ENCODE measurements around the gene GPRC5A.

The GPRC5A gene

GRCh38 chr12:12877153-12877768 lies 14.1 kb upstream of the GPRC5A start:
- in situ Hi-C loops (cut with MboI; ENCODE audit: low sequenced_read_pairs): no loop called here

GRCh38 chr12:12877781-12878455 lies 13.4 kb upstream of the GPRC5A start:
- no peaks in the 10 kb centered on the region for H3K27me3 ChIP-seq (ENCODE audit: low read depth)
- peak; percentile 18 to 40 for DNase-seq (ENCODE audit: low spot score in 2 of 2)
- H3K4me1 ChIP-seq: peaks cover 8% of the 10 kb centered on the region; the same call in 1 of the 2 replicates
- no peak overlapping the region for H3K4me3 ChIP-seq
- in situ Hi-C loops (cut with MboI; ENCODE audit: low sequenced_read_pairs): no loop called here
- no peaks in the 10 kb centered on the region for H3K36me3 ChIP-seq (replicated peaks)
- H3K9me3 ChIP-seq: no peaks in the 10 kb centered on the region

More at GRCh38 chr12:12877153-12877768, 14.1 kb upstream of the GPRC5A start:
- DNase-seq (ENCODE audit: low spot score in 2 of 2): no peak
- no peaks in the 10 kb centered on the region for H3K36me3 ChIP-seq (replicated peaks)
- no peaks in the 10 kb centered on the region for H3K9me3 ChIP-seq
- no peak overlapping the region for H3K4me3 ChIP-seq
- no peaks in the 10 kb centered on the region for H3K27me3 ChIP-seq (ENCODE audit: low read depth)
- H3K4me1 ChIP-seq: peaks cover 8% of the 10 kb centered on the region; the same call in 1 of the 2 replicates

- no peaks in the 10 kb centered on the region for H3K27me3 ChIP-seq (ENCODE audit: low read depth)
- DNase-seq (ENCODE audit: low spot score in 2 of 2): no peak
- H3K4me1 ChIP-seq: peaks cover 13% of the 10 kb centered on the region; the same call in 1 of the 2 replicates
- no peaks in the 10 kb centered on the region for H3K36me3 ChIP-seq (replicated peaks)
- in situ Hi-C loops (cut with MboI; ENCODE audit: low sequenced_read_pairs): no loop called here
- no peaks in the 10 kb centered on the region for H3K9me3 ChIP-seq
- no peak overlapping the region for H3K4me3 ChIP-seq
Measured at GRCh38 chr12:12880537-12880936, 10.8 kb upstream of the GPRC5A start.

GRCh38 chr12:12881151-12881909 lies 10.0 kb upstream of the GPRC5A start:
- peaks cover 13% of the 10 kb centered on the region; the same call in 1 of the 2 replicates for H3K4me1 ChIP-seq
- no peaks in the 10 kb centered on the region for H3K9me3 ChIP-seq
- no peaks in the 10 kb centered on the region for H3K27me3 ChIP-seq (ENCODE audit: low read depth)
- in situ Hi-C loops (cut with MboI; ENCODE audit: low sequenced_read_pairs): no loop called here
- H3K4me3 ChIP-seq: no peak overlapping the region
- no peaks in the 10 kb centered on the region for H3K36me3 ChIP-seq (replicated peaks)
- no peak for DNase-seq (ENCODE audit: low spot score in 2 of 2)

GRCh38 chr12:12882288-12882687 lies 9.1 kb upstream of the GPRC5A start:
- Histone ChIP-seq H3K9me3 (no peaks in the 10 kb centered on the region), H3K36me3 (replicated peaks) (no peaks in the 10 kb centered on the region), H3K4me1 (peaks cover 13% of the 10 kb centered on the region; the same call in 1 of the 2 replicates), H3K4me3 (no peak overlapping the region), H3K27me3 (ENCODE audit: low read depth) (no peaks in the 10 kb centered on the region)
- no peak for DNase-seq (ENCODE audit: low spot score in 2 of 2)
- in situ Hi-C loops (cut with MboI; ENCODE audit: low sequenced_read_pairs): no loop called here

- Histone ChIP-seq H3K27me3 (ENCODE audit: low read depth) (no peaks in the 10 kb centered on the region), H3K4me1 (peaks cover 5% of the 10 kb centered on the region; the same call in 1 of the 2 replicates), H3K9me3 (no peaks in the 10 kb centered on the region), H3K4me3 (no peak overlapping the region), H3K36me3 (replicated peaks) (no peaks in the 10 kb centered on the region)
- peak; percentile 16 to 17 for DNase-seq (ENCODE audit: low spot score in 2 of 2)
- in situ Hi-C loops (cut with MboI; ENCODE audit: low sequenced_read_pairs): no loop called here
Measured at GRCh38 chr12:12883369-12884001, 7.9 kb upstream of the GPRC5A start.

- H3K4me1 ChIP-seq: peaks cover 5% of the 10 kb centered on the region
- no peak for DNase-seq (ENCODE audit: low spot score in 2 of 2)
- in situ Hi-C loops (cut with MboI; ENCODE audit: low sequenced_read_pairs): no loop called here
Measured at GRCh38 chr12:12885096-12885792, 6.1 kb upstream of the GPRC5A start.

GRCh38 chr12:12887471-12887870 lies 3.9 kb upstream of the GPRC5A start:
- Histone ChIP-seq H3K4me1 (peaks cover 15% of the 10 kb centered on the region), H3K27me3 (ENCODE audit: low read depth) (no peaks in the 10 kb centered on the region), H3K4me3 (no peak overlapping the region), H3K9me3 (no peaks in the 10 kb centered on the region), H3K36me3 (replicated peaks) (no peaks in the 10 kb centered on the region)
- in situ Hi-C loops (cut with MboI; ENCODE audit: low sequenced_read_pairs): no loop called here
- no peak for DNase-seq (ENCODE audit: low spot score in 2 of 2)

More at GRCh38 chr12:12885096-12885792, 6.1 kb upstream of the GPRC5A start:
- Histone ChIP-seq H3K4me3 (no peak overlapping the region), H3K36me3 (replicated peaks) (no peaks in the 10 kb centered on the region), H3K9me3 (no peaks in the 10 kb centered on the region), H3K27me3 (ENCODE audit: low read depth) (no peaks in the 10 kb centered on the region)

- in situ Hi-C loops (cut with MboI; ENCODE audit: low sequenced_read_pairs): no loop called here
- Histone ChIP-seq H3K36me3 (replicated peaks) (no peaks in the 10 kb centered on the region), H3K4me3 (no peak overlapping the region), H3K9me3 (no peaks in the 10 kb centered on the region), H3K4me1 (peaks cover 11% of the 10 kb centered on the region), H3K27me3 (ENCODE audit: low read depth) (no peaks in the 10 kb centered on the region)
- DNase-seq (ENCODE audit: low spot score in 2 of 2): no peak
Measured at GRCh38 chr12:12889701-12890100, 1.7 kb upstream of the GPRC5A start.

GRCh38 chr12:12890543-12891079 lies 751 bp upstream of the GPRC5A start:
- Histone ChIP-seq H3K27me3 (ENCODE audit: low read depth) (no peaks in the 10 kb centered on the region), H3K4me1 (peaks cover 11% of the 10 kb centered on the region), H3K36me3 (replicated peaks) (no peaks in the 10 kb centered on the region), H3K4me3 (no peak overlapping the region), H3K9me3 (no peaks in the 10 kb centered on the region)
- in situ Hi-C loops (cut with MboI; ENCODE audit: low sequenced_read_pairs): no loop called here
- peak; percentile 36 to 61 for DNase-seq (ENCODE audit: low spot score in 2 of 2)

- in situ Hi-C loops (cut with MboI; ENCODE audit: low sequenced_read_pairs): no loop called here
- Histone ChIP-seq H3K27me3 (ENCODE audit: low read depth) (no peaks in the 10 kb centered on the region; the same call in 1 of the 2 replicates), H3K9me3 (no peaks in the 10 kb centered on the region), H3K4me1 (peaks cover 11% of the 10 kb centered on the region), H3K4me3 (no peak overlapping the region), H3K36me3 (replicated peaks) (no peaks in the 10 kb centered on the region)
- no peak for DNase-seq (ENCODE audit: low spot score in 2 of 2)
Measured at GRCh38 chr12:12891881-12892355, 556 bp downstream of the GPRC5A start.

- Histone ChIP-seq H3K4me3 (no peak overlapping the region), H3K4me1 (peaks cover 11% of the 10 kb centered on the region), H3K27me3 (ENCODE audit: low read depth) (no peaks in the 10 kb centered on the region; the same call in 1 of the 2 replicates), H3K9me3 (no peaks in the 10 kb centered on the region), H3K36me3 (replicated peaks) (no peaks in the 10 kb centered on the region)
- no peak for DNase-seq (ENCODE audit: low spot score in 2 of 2)
- in situ Hi-C loops (cut with MboI; ENCODE audit: low sequenced_read_pairs): no loop called here
Measured at GRCh38 chr12:12892681-12893141, 1.3 kb downstream of the GPRC5A start.

GRCh38 chr12:12893438-12893837 lies 2.1 kb downstream of the GPRC5A start:
- in situ Hi-C loops (cut with MboI; ENCODE audit: low sequenced_read_pairs): no loop called here
- H3K27me3 ChIP-seq (ENCODE audit: low read depth): no peaks in the 10 kb centered on the region; the same call in 1 of the 2 replicates
- H3K36me3 ChIP-seq (replicated peaks): no peaks in the 10 kb centered on the region
- DNase-seq (ENCODE audit: low spot score in 2 of 2): no peak
- H3K9me3 ChIP-seq: no peaks in the 10 kb centered on the region
- H3K4me1 ChIP-seq: peaks cover 11% of the 10 kb centered on the region
- H3K4me3 ChIP-seq: no peak overlapping the region

Measured in HAP-1 (cell line).